ENCODE results near the gene OPN1SW. TPM values are rescaled to one million over a fixed set of nuclear protein-coding genes. Genes with fewer than 3 reads are reported as not detected.

OPN1SW gene
- total and polyA plus RNA-seq, 2 experiments from 2014 or later = 2.2 TPM; not detected in 1

- Histone ChIP-seq H3K4me1 (ENCODE audit: insufficient read depth) (peaks cover 8% of the 10 kb centered on the region; the same call in 1 of the 2 replicates), H3K27ac (no peak overlapping the region), H3K4me2 (ENCODE audit: unreplicated experiment) (no peak overlapping the region), H3K9me2 (ENCODE audit: insufficient read depth) (no peaks in the 10 kb centered on the region), H3K9ac (no peak overlapping the region), H3K27me3 (replicated peaks; ENCODE audit: insufficient read depth) (no peaks in the 10 kb centered on the region), H4K20me1 (ENCODE audit: insufficient read depth) (no peaks in the 10 kb centered on the region), H3K9me3 (ENCODE audit: low read depth) (no peaks in the 10 kb centered on the region), H3K79me2 (ENCODE audit: insufficient read depth) (no peaks in the 10 kb centered on the region), H3K4me3 (no peak overlapping the region), H3F3A (ENCODE audit: insufficient read depth) (peaks cover 18% of the 10 kb centered on the region; the same call in 1 of the 2 replicates), H3K36me3 (ENCODE audit: low read depth) (no peaks in the 10 kb centered on the region), H2AFZ (no peak overlapping the region)
- WGBS, 2 experiments (ENCODE audit: low coverage in 1 of 2, low lambda C conversion rate in 2 of 2, missing lambda C conversion rate in 2 of 2) = 68 to 69% methylated on average over 3 of the region's 3 CpGs
- in situ Hi-C loops (cut with MboI) = no loop called here
- TF ChIP-seq EZH2phosphoT487 (IDR thresholded peaks at IDR 0.05; ENCODE audit: insufficient read depth, low read depth) (no peak), EZH2 (IDR thresholded peaks at IDR 0.05; ENCODE audit: insufficient read depth, poor library complexity, severe bottlenecking) (no peak)
- DNase-seq = no peak
Observed at GRCh38 chr7:128794020-128794419, 18.4 kb upstream of the OPN1SW start.

- TF ChIP-seq EZH2phosphoT487 (IDR thresholded peaks at IDR 0.05; ENCODE audit: insufficient read depth, low read depth) = no peak
- no peak for TF ChIP-seq EZH2 (IDR thresholded peaks at IDR 0.05; ENCODE audit: insufficient read depth, poor library complexity, severe bottlenecking)
- Histone ChIP-seq H3K9me3 (ENCODE audit: low read depth) (no peaks in the 10 kb centered on the region), H4K20me1 (ENCODE audit: insufficient read depth) (no peaks in the 10 kb centered on the region), H3K9ac (no peak overlapping the region), H2AFZ (no peak overlapping the region), H3K9me2 (ENCODE audit: insufficient read depth) (no peaks in the 10 kb centered on the region), H3K79me2 (ENCODE audit: insufficient read depth) (no peaks in the 10 kb centered on the region), H3K4me2 (ENCODE audit: unreplicated experiment) (no peak overlapping the region), H3K27ac (no peak overlapping the region), H3K4me1 (ENCODE audit: insufficient read depth) (peaks cover 8% of the 10 kb centered on the region; the same call in 1 of the 2 replicates), H3K36me3 (ENCODE audit: low read depth) (no peaks in the 10 kb centered on the region), H3F3A (ENCODE audit: insufficient read depth) (peaks cover 18% of the 10 kb centered on the region; the same call in 1 of the 2 replicates), H3K4me3 (no peak overlapping the region), H3K27me3 (replicated peaks; ENCODE audit: insufficient read depth) (no peaks in the 10 kb centered on the region)
- WGBS, 2 experiments (ENCODE audit: low coverage in 1 of 2, low lambda C conversion rate in 2 of 2, missing lambda C conversion rate in 2 of 2) = 93 to 96% methylated on average over 5 of the region's 5 CpGs
- no peak for DNase-seq
- in situ Hi-C loops (cut with MboI) = no loop called here
Observed at GRCh38 chr7:128793181-128793547, 17.6 kb upstream of the OPN1SW start.

- no peak for DNase-seq
- no peak for TF ChIP-seq EZH2phosphoT487 (IDR thresholded peaks at IDR 0.05; ENCODE audit: insufficient read depth, low read depth)
- TF ChIP-seq EZH2 (IDR thresholded peaks at IDR 0.05; ENCODE audit: insufficient read depth, poor library complexity, severe bottlenecking) = no peak
Observed at GRCh38 chr7:128792471-128793180, 17.0 kb upstream of the OPN1SW start.

GRCh38 chr7:128791972-128792327 lies 16.4 kb upstream of the OPN1SW start:
- no peaks in the 10 kb centered on the region for H3K9me2 ChIP-seq (ENCODE audit: insufficient read depth)
- H3K79me2 ChIP-seq (ENCODE audit: insufficient read depth) = no peaks in the 10 kb centered on the region
- H3K4me3 ChIP-seq = peak overlapping the region; percentile 75
- no peaks in the 10 kb centered on the region for H3K27me3 ChIP-seq (replicated peaks; ENCODE audit: insufficient read depth)
- no peak overlapping the region for H3K27ac ChIP-seq
- in situ Hi-C loops (cut with MboI) = no loop called here
- H3K9me3 ChIP-seq (ENCODE audit: low read depth) = no peaks in the 10 kb centered on the region
- H3K9ac ChIP-seq = peak overlapping the region; percentile 65
- no peaks in the 10 kb centered on the region for H4K20me1 ChIP-seq (ENCODE audit: insufficient read depth)
- peak; percentile 64 for DNase-seq
- peak overlapping the region; percentile 84 for H2AFZ ChIP-seq
- H3K4me1 ChIP-seq (ENCODE audit: insufficient read depth) = peaks cover 8% of the 10 kb centered on the region; the same call in 1 of the 2 replicates
- peaks cover 18% of the 10 kb centered on the region; the same call in 1 of the 2 replicates for H3F3A ChIP-seq (ENCODE audit: insufficient read depth)
- TF ChIP-seq EZH2phosphoT487 (IDR thresholded peaks at IDR 0.05; ENCODE audit: insufficient read depth, low read depth) (no peak), EZH2 (IDR thresholded peaks at IDR 0.05; ENCODE audit: insufficient read depth, poor library complexity, severe bottlenecking) (no peak)
- no peaks in the 10 kb centered on the region for H3K36me3 ChIP-seq (ENCODE audit: low read depth)
- 23 to 30% methylated on average over 4 to 9 of the region's 9 CpGs for WGBS, 2 experiments (ENCODE audit: low coverage in 1 of 2, low lambda C conversion rate in 2 of 2, missing lambda C conversion rate in 2 of 2)
- H3K4me2 ChIP-seq (ENCODE audit: unreplicated experiment) = peak overlapping the region; percentile 78

More at GRCh38 chr7:128792471-128793180, 17.0 kb upstream of the OPN1SW start:
- Histone ChIP-seq H3K27me3 (replicated peaks; ENCODE audit: insufficient read depth) (no peaks in the 10 kb centered on the region), H3K27ac (no peak overlapping the region), H4K20me1 (ENCODE audit: insufficient read depth) (no peaks in the 10 kb centered on the region), H3K9me3 (ENCODE audit: low read depth) (no peaks in the 10 kb centered on the region), H2AFZ (no peak overlapping the region), H3K9me2 (ENCODE audit: insufficient read depth) (no peaks in the 10 kb centered on the region), H3F3A (ENCODE audit: insufficient read depth) (peaks cover 18% of the 10 kb centered on the region; the same call in 1 of the 2 replicates), H3K36me3 (ENCODE audit: low read depth) (no peaks in the 10 kb centered on the region), H3K4me2 (ENCODE audit: unreplicated experiment) (peak overlapping the region; percentile 22), H3K9ac (no peak overlapping the region), H3K79me2 (ENCODE audit: insufficient read depth) (no peaks in the 10 kb centered on the region), H3K4me3 (0 out of 2 replicates have a peak overlapping the region, but pooled peaks have one; percentile 75), H3K4me1 (ENCODE audit: insufficient read depth) (peaks cover 8% of the 10 kb centered on the region; the same call in 1 of the 2 replicates)
- in situ Hi-C loops (cut with MboI) = no loop called here
- 73 to 77% methylated on average over 10 of the region's 10 CpGs for WGBS, 2 experiments (ENCODE audit: low coverage in 1 of 2, low lambda C conversion rate in 2 of 2, missing lambda C conversion rate in 2 of 2)

All from GM23248 (cell line).